ENCODE measurements around the gene LDLRAD3. TPM values are rescaled to one million over a fixed set of nuclear protein-coding genes. Genes with fewer than 3 reads are reported as not detected.

Gene LDLRAD3
- total and polyA plus RNA-seq, 11 donors: 1.1 to 7.7 (median 2.6) TPM

- WGBS, 4 donors: 76 to 86% (median 81%) methylated on average over 4 of the region's 4 CpGs
- DNase-seq (no peak), ATAC-seq (no peak)
- Histone ChIP-seq H3K36me3 (no peaks in the 10 kb centered on the region), H3K4me3 (no peak overlapping the region), H3K9me3 (no peaks in the 10 kb centered on the region), H3K27ac (peak overlapping the region in 8 of 12 donors; percentile 9 to 58 (median 42)), H3K27me3 (no peaks in the 10 kb centered on the region), H3K4me1 (peaks cover 0 to 51% (median 11%) of the 10 kb centered on the region in 12 donors)
- TF ChIP-seq CTCF (IDR thresholded peaks at IDR 0.05): no peak
- no peak for TF ChIP-seq POLR2A (IDR thresholded peaks at IDR 0.05)
- intact Hi-C loops (cut with DNase I): loop anchor here in 1 of 10 donors (5.0 to 10.0 kb wide), 2 partner anchors 101 to 671 kb away; no protein-coding TSS in a partner anchor
Observed at GRCh38 chr11:36156161-36156816, 212.4 kb downstream of the LDLRAD3 start.

GRCh38 chr11:36156817-36157519 is 213.1 kb downstream of the LDLRAD3 start:
- Histone ChIP-seq H3K9me3 (no peaks in the 10 kb centered on the region), H3K4me3 (no peak overlapping the region), H3K36me3 (no peaks in the 10 kb centered on the region), H3K4me1 (peaks cover 0 to 51% (median 11%) of the 10 kb centered on the region in 12 donors), H3K27me3 (no peaks in the 10 kb centered on the region), H3K27ac (peak overlapping the region in 9 of 12 donors; percentile 26 to 68 (median 45))
- no peak for DNase-seq
- intact Hi-C loops (cut with DNase I): loop anchor here in 1 of 10 donors (5.0 to 10.0 kb wide), 2 partner anchors 100 to 672 kb away; no protein-coding TSS in a partner anchor
- TF ChIP-seq CTCF (IDR thresholded peaks at IDR 0.05) (peak in 1 of 12 donors; percentile 6), POLR2A (IDR thresholded peaks at IDR 0.05) (no peak)
- 44 to 49% (median 46%) methylated on average over 5 of the region's 5 CpGs for WGBS, 4 donors
- peak; percentile 33 to 70 (median 41) for ATAC-seq

- Histone ChIP-seq H3K27me3 (peaks cover 0 to 3% (median 0%) of the 10 kb centered on the region in 9 donors), H3K4me1 (peaks cover 0 to 71% (median 22%) of the 10 kb centered on the region in 12 donors), H3K4me3 (no peak overlapping the region), H3K9me3 (no peaks in the 10 kb centered on the region), H3K36me3 (no peaks in the 10 kb centered on the region), H3K27ac (peak overlapping the region in 2 of 12 donors; percentile 43 to 59)
- DNase-seq (peak in 4 of 5 donors; percentile 26 to 64 (median 42)), ATAC-seq (peak in 1 of 4 donors; percentile 10)
- intact Hi-C loops (cut with DNase I): loop anchor here in 2 of 10 donors (10.0 kb wide), 1 partner anchor 95 kb away; no protein-coding TSS in a partner anchor
- TF ChIP-seq CTCF (IDR thresholded peaks at IDR 0.05): no peak
- TF ChIP-seq POLR2A (IDR thresholded peaks at IDR 0.05): no peak
- 59 to 70% (median 67%) methylated on average over 10 of the region's 10 CpGs for WGBS, 4 donors
Observed at GRCh38 chr11:36160091-36160490, 216.2 kb downstream of the LDLRAD3 start.

GRCh38 chr11:36161572-36161971 is 217.7 kb downstream of the LDLRAD3 start:
- Histone ChIP-seq H3K4me1 (peaks cover 0 to 57% (median 19%) of the 10 kb centered on the region in 12 donors), H3K27ac (no peak overlapping the region), H3K36me3 (no peaks in the 10 kb centered on the region), H3K4me3 (no peak overlapping the region), H3K27me3 (peaks cover 0 to 3% (median 0%) of the 10 kb centered on the region in 9 donors), H3K9me3 (no peaks in the 10 kb centered on the region)
- 77 to 86% (median 83%) methylated on average over 5 of the region's 5 CpGs for WGBS, 4 donors
- no peak for TF ChIP-seq POLR2A (IDR thresholded peaks at IDR 0.05)
- no peak for TF ChIP-seq CTCF (IDR thresholded peaks at IDR 0.05)
- no peak for ATAC-seq
- intact Hi-C loops (cut with DNase I): loop anchor here in 2 of 10 donors (10.0 kb wide), 1 partner anchor 93 kb away; no protein-coding TSS in a partner anchor
- no peak for DNase-seq
